HEK293T (cell line): ENCODE data around the gene REG3A.

Experiments
- CTCF ChIA-PET: fragments of 350-600 bp; formaldehyde crosslinking; extraction: SDS; loops from one replicate; lab custom pipeline; 2021; ENCODE audit warnings: antibody characterized with exemption, inconsistent platforms; lab: Yijun Ruan, JAX
- POLR2A ChIA-PET: fragments of 350-600 bp; formaldehyde crosslinking; extraction: SDS; loops from one replicate; lab custom pipeline; 2020; ENCODE audit warnings: antibody characterized with exemption, inconsistent platforms; lab: Yijun Ruan, JAX
- DNase-seq: peaks from one replicate; pipeline ENCODE4 v3.0.0; 2012; ENCODE audit warnings: mixed read lengths; ENCODE audit errors: extremely low spot score
- ARNT ChIP-seq: fragments of 450-650 bp; IDR thresholded peaks from 2 replicates; pipeline ENCODE4 v1.6.1; 2017; ENCODE audit warnings: mild to moderate bottlenecking
- BHLHE40 ChIP-seq: fragments of 450-650 bp; IDR thresholded peaks from 2 replicates; pipeline ENCODE4 v1.6.1; 2016; ENCODE audit warnings: mild to moderate bottlenecking, moderate library complexity, borderline replicate concordance
- CTBP1 ChIP-seq: fragments of 450-650 bp; IDR thresholded peaks from 2 replicates; pipeline ENCODE4 v1.6.1; 2016; ENCODE audit warnings: borderline replicate concordance
- ELF4 ChIP-seq: fragments of 450-650 bp; IDR thresholded peaks from 2 replicates; pipeline ENCODE4 v1.6.1; 2017; ENCODE audit warnings: antibody characterized with exemption
- FOXA1 ChIP-seq: fragments of 450-650 bp; IDR thresholded peaks from 2 replicates; pipeline ENCODE4 v1.6.1; 2016; ENCODE audit warnings: mild to moderate bottlenecking
- FOXK2 ChIP-seq: fragments of 450-650 bp; IDR thresholded peaks from 2 replicates; pipeline ENCODE4 v1.6.1; 2016; ENCODE audit warnings: mild to moderate bottlenecking
- FOXM1 ChIP-seq: fragments of 450-650 bp; IDR thresholded peaks from 2 replicates; pipeline ENCODE4 v1.6.1; 2017; ENCODE audit warnings: mild to moderate bottlenecking, borderline replicate concordance
- HDGF ChIP-seq: fragments of 450-650 bp; IDR thresholded peaks from 2 replicates; pipeline ENCODE4 v1.6.1; 2017; ENCODE audit warnings: antibody characterized with exemption, borderline replicate concordance
- L3MBTL2 ChIP-seq: fragments of 450-650 bp; conservative IDR thresholded peaks from 2 replicates; pipeline ENCODE4 v1.6.1; 2016; ENCODE audit warnings: mild to moderate bottlenecking
- LEF1 ChIP-seq: fragments of 450-650 bp; IDR thresholded peaks from 2 replicates; pipeline ENCODE4 v1.6.1; 2017; ENCODE audit warnings: mild to moderate bottlenecking, borderline replicate concordance
- NFRKB ChIP-seq: fragments of 450-650 bp; IDR thresholded peaks from 2 replicates; pipeline ENCODE4 v1.6.1; 2016; ENCODE audit warnings: mild to moderate bottlenecking, moderate library complexity
- SP1 ChIP-seq: fragments of 450-650 bp; IDR thresholded peaks from 2 replicates; pipeline ENCODE4 v1.6.1; 2017
- SUZ12 ChIP-seq: fragments of 450-650 bp; IDR thresholded peaks from 2 replicates; pipeline ENCODE4 v1.6.1; 2016; ENCODE audit warnings: mild to moderate bottlenecking
- TARDBP ChIP-seq: fragments of 450-650 bp; IDR thresholded peaks from 2 replicates; pipeline ENCODE4 v1.6.1; 2016
- ZNF384 ChIP-seq: fragments of 450-650 bp; IDR thresholded peaks from 2 replicates; pipeline ENCODE4 v1.6.1; 2016
- TF ChIP-seq, protein P1 (sequence below): fragments of 450-650 bp; IDR thresholded peaks from 2 replicates; pipeline ENCODE4 v1.6.1; 2016

The REG3A gene

DNA sequence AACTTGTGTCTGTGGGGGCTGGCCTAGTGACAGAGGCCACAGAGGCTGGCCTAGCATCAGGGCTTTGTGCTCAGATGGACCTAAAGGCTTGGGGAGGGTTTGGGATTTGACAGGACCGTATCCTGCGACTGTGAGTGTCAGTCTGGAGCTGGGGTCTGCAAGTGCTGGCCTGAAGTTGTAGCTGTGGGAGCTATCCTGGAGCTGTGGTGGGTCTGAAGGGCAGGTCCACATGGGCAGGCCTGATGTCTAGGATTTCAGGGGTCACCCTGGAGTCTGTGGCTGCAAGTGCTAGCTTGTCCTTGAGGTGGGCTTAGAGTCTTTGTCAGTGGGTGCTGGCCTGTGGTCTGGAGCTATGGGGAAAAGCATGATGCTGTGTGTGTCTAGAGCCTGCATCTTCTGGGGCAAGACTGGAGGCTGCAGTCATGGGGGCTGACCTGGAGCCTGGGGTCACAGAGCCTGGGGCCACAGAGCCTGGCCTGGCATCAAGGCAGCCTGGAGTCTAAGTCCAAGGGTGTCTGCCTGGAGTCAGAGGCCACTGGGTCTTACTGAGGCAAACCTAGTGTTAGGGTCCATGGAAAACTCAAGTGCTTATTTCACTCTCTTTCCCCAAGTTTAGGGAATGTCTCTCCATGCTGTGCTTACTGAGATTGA lies 3.6 kb downstream of the REG3A start:
- TF ChIP-seq ELF4 (no peak), BHLHE40 (no peak), FOXM1 (no peak), HDGF (no peak), SP1 (no peak), CTBP1 (no peak), LEF1 (no peak), TARDBP (no peak), FOXK2 (no peak)
- POLR2A ChIA-PET, result no interaction called here
- no peak for DNase-seq
- CTCF ChIA-PET, result no interaction called here

DNA sequence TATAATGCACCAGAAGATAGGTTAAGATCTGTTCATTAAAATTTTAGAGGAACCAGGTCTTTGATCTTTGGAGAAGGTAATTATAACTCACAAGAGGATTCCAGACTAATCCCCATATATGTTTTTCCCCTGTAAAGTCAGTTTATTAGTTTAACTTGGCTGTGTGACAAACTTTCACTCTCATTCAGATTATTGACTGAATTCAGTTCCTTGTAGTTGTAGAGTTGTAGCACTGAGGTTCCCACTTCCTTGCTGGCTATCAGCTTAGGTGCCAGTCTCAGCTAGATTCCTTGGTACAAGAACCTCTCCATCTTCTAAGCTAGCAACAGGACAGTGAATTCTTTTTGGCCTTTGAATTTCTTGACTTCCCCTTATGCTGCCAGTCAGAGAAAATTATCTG lies 20.1 kb downstream of the REG3A start:
- CTCF ChIA-PET, result interaction anchor here (1.1 kb wide), 1 partner anchor 35 kb away, joined by 3 read pairs; no protein-coding TSS in a partner anchor
- no peak for DNase-seq
- TF ChIP-seq TARDBP, result no peak
- TF ChIP-seq ELF4, result no peak
- TF ChIP-seq L3MBTL2, result no peak
- TF ChIP-seq NFRKB, result no peak
- no peak for TF ChIP-seq FOXM1
- TF ChIP-seq LEF1, result no peak
- TF ChIP-seq ARNT, result no peak
- no peak for TF ChIP-seq BHLHE40
- TF ChIP-seq FOXK2, result no peak
- TF ChIP-seq CTBP1, result no peak
- POLR2A ChIA-PET, result no interaction called here

DNA sequence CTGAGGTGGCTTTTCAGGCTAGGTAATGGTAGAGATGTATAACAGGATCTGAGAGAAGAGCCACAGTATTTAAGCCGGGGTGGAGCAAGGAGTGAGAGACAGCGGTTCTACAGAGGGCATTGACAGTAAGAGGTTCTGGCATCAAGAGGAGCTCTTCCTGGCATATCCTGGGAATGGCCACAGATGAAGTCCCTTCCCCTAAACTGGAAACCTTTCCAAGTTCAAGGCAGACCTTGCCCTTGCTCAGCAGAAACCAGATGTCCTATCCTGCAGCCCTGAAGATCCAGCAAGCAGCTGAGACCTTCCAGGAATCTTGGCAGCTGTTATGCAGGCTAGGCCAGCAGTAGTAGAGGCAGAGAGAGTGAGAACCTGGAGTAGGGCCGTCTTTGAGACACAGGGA lies 21.2 kb downstream of the REG3A start:
- DNase-seq, result no peak
- POLR2A ChIA-PET, result no interaction called here
- no peak for TF ChIP-seq CTBP1
- no peak for TF ChIP-seq ZNF384
- no peak for TF ChIP-seq FOXM1
- no peak for TF ChIP-seq BHLHE40
- no peak for TF ChIP-seq HDGF
- no peak for TF ChIP-seq L3MBTL2
- no peak for TF ChIP-seq FOXA1
- CTCF ChIA-PET, result interaction anchor here (1.1 kb wide), 1 partner anchor 36 kb away, joined by 3 read pairs; no protein-coding TSS in a partner anchor

DNA sequence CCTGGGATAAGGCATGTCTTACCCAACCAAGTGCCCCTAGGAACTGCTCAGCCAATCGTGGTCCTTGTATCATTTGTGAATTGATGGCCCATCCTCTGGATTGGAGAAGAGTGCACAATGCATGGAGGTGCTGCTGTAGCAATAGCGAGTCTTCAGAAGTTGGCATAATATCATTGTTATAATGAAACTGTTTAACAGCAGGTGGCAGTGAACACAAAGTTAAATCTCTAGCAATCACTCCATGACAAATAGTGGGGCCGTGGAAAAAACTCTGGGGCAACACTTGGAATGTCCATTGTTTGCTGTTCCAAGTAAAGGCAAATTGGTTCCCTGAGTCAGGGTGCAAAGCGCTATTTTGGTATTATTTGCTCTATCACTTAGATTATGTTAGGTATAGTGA lies 27.9 kb downstream of the REG3A start:
- DNase-seq, result no peak
- ChIA-PET POLR2A (no interaction called here), CTCF (no interaction called here)
- TF ChIP-seq LEF1 (no peak), ARNT (no peak), TARDBP (no peak), FOXM1 (no peak), HDGF (no peak), BHLHE40 (no peak), ZNF384 (no peak), SUZ12 (no peak), FOXA1 (no peak), SP1 (no peak), L3MBTL2 (no peak)
- TF ChIP-seq, protein P1, sequence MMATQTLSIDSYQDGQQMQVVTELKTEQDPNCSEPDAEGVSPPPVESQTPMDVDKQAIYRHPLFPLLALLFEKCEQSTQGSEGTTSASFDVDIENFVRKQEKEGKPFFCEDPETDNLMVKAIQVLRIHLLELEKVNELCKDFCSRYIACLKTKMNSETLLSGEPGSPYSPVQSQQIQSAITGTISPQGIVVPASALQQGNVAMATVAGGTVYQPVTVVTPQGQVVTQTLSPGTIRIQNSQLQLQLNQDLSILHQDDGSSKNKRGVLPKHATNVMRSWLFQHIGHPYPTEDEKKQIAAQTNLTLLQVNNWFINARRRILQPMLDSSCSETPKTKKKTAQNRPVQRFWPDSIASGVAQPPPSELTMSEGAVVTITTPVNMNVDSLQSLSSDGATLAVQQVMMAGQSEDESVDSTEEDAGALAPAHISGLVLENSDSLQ, result no peak

DNA sequence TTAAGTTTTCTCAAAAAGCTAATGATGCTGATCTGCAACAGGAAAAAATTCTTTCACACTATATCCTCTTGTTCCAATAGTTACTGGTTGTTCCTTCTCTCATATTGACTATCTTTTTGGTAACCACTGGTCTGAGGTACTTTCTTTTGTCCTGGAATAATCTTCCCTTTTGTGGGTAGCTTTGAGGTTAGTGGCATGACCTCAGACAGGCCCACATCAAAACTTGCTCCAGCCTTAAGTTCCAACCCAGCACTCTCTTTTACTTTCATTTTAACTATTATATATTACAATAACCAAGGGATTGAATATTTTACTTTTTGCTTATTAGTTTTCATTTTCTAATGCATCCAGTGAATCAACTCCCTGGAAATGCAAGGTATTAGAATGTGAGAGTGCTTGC lies 29.7 kb downstream of the REG3A start:
- ChIA-PET CTCF (interaction anchor here (0.6 kb wide), 1 partner anchor 50 kb away, joined by 3 read pairs; no protein-coding TSS in a partner anchor), POLR2A (no interaction called here)
- no peak for TF ChIP-seq TARDBP
- no peak for TF ChIP-seq FOXK2
- no peak for TF ChIP-seq FOXM1
- TF ChIP-seq ZNF384, result no peak
- no peak for TF ChIP-seq BHLHE40
- no peak for TF ChIP-seq SUZ12
- no peak for TF ChIP-seq ARNT
- no peak for TF ChIP-seq LEF1
- TF ChIP-seq FOXA1, result no peak
- TF ChIP-seq CTBP1, result no peak
- no peak for TF ChIP-seq NFRKB
- TF ChIP-seq, protein P1, result no peak
- no peak for TF ChIP-seq ELF4
- no peak for DNase-seq

DNA sequence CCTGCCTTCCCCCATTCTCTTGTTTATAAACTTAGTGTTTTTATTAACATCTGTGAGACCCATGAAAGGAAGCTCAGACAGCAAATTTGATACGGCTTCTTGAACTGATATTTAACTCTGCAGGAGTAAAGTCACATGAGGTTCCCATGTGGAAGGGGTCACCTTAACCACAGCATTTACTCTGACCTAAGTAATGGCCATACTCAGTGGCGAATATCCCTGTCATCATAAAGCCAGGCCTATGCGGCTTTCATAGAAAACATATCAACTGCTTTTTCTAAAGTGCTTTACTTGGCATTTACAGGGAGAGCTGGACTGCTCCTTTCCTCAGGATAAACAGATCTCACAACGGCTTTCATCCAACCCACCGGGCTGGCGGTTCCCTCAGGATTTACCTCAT lies 30.3 kb downstream of the REG3A start:
- POLR2A ChIA-PET, result no interaction called here
- CTCF ChIA-PET, result interaction anchor here (0.6 kb wide), 1 partner anchor 50 kb away, joined by 3 read pairs; no protein-coding TSS in a partner anchor
- DNase-seq, result no peak
- TF ChIP-seq CTBP1, result no peak
- no peak for TF ChIP-seq FOXM1
- TF ChIP-seq SP1, result no peak
- no peak for TF ChIP-seq FOXA1
- TF ChIP-seq ARNT, result no peak
- TF ChIP-seq BHLHE40, result no peak

DNA sequence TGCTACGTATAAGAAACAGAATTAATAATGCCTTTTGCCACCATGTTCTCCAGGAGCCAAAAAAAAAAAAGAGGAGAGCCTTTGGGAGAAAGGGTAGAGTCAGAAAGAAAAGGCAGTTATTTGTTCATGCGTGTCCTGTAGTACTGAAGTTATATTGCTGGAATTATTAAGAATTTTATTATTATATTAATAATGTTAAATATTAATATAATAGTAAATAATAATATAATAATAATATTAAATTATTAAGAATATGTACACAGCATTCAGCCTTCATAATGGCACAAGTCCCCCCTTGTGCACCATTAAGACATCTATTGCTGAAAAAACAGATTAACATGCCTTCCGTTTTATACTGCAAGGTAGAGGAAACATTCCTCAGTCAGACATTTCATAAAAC lies 31.1 kb downstream of the REG3A start:
- DNase-seq, result no peak
- POLR2A ChIA-PET, result no interaction called here
- CTCF ChIA-PET, result no interaction called here
- no peak for TF ChIP-seq ELF4
- TF ChIP-seq ZNF384, result no peak
- TF ChIP-seq FOXM1, result no peak
